ENCODE data around the gene TICRR.

GRCh38 chr15:89667706-89667960 is 92.4 kb downstream of the TICRR start:
- no peak for TF ChIP-seq CTCF (IDR thresholded peaks at IDR 0.05)
- TF ChIP-seq EP300 (IDR thresholded peaks at IDR 0.05) = no peak

Data from ovary (tissue), 3 donors.